GM18519 (cell line): ENCODE measurements around the gene PDZD2.

ENCODE experiments used
- ATAC-seq: cut with Tn5 transposase; IDR thresholded peaks from one replicate; pipeline ENCODE4 v1.9.1; 2021; ENCODE audit warnings: mild to moderate bottlenecking, moderate library complexity; ENCODE audit not compliant: unreplicated experiment, low FRiP score

Gene PDZD2

GRCh38 chr5:31855134-31856040 is 216.5 kb downstream of the PDZD2 start:
- no peak for ATAC-seq

GRCh38 chr5:31859096-31859495 is 220.2 kb downstream of the PDZD2 start:
- ATAC-seq: no peak

GRCh38 chr5:31860278-31860677 is 221.3 kb downstream of the PDZD2 start:
- no peak for ATAC-seq

GRCh38 chr5:31860726-31861433 is 221.9 kb downstream of the PDZD2 start:
- ATAC-seq: no peak

GRCh38 chr5:31861601-31862000 is 222.7 kb downstream of the PDZD2 start:
- no peak for ATAC-seq

GRCh38 chr5:31863991-31864411 is 225.1 kb downstream of the PDZD2 start:
- no peak for ATAC-seq

- ATAC-seq: no peak
Measured at GRCh38 chr5:31866166-31866565, 227.2 kb downstream of the PDZD2 start.

GRCh38 chr5:31867219-31867618 is 228.3 kb downstream of the PDZD2 start:
- no peak for ATAC-seq

GRCh38 chr5:31880449-31880848 is 241.5 kb downstream of the PDZD2 start:
- ATAC-seq: no peak

- ATAC-seq: no peak
Measured at GRCh38 chr5:31884896-31885295, 246.0 kb downstream of the PDZD2 start.

- ATAC-seq: no peak
Measured at GRCh38 chr5:31886206-31886605, 247.3 kb downstream of the PDZD2 start.

GRCh38 chr5:31887556-31887955 is 248.6 kb downstream of the PDZD2 start:
- ATAC-seq: no peak

GRCh38 chr5:31888564-31888963 is 249.6 kb downstream of the PDZD2 start:
- no peak for ATAC-seq

- ATAC-seq: no peak
Measured at GRCh38 chr5:31889001-31889561, 250.2 kb downstream of the PDZD2 start.

- no peak for ATAC-seq
Measured at GRCh38 chr5:31890046-31890445, 251.1 kb downstream of the PDZD2 start.

- no peak for ATAC-seq
Measured at GRCh38 chr5:31894141-31894540, 255.2 kb downstream of the PDZD2 start.

GRCh38 chr5:31895199-31895820 is 256.4 kb downstream of the PDZD2 start:
- no peak for ATAC-seq

GRCh38 chr5:31898036-31898632 is 259.2 kb downstream of the PDZD2 start:
- no peak for ATAC-seq

GRCh38 chr5:31900296-31900865 is 261.4 kb downstream of the PDZD2 start:
- no peak for ATAC-seq
